ENCODE results near the gene RNF157. TPM values are rescaled to one million over a fixed set of nuclear protein-coding genes. Genes with fewer than 3 reads are reported as not detected.

Gene RNF157
- total and polyA plus RNA-seq, 9 of the 15 experiments (the other 6 are each of a cell fraction or from before 2014, with no cell fraction given) = 8.1 to 31.7 (median 20.8) TPM

DNA sequence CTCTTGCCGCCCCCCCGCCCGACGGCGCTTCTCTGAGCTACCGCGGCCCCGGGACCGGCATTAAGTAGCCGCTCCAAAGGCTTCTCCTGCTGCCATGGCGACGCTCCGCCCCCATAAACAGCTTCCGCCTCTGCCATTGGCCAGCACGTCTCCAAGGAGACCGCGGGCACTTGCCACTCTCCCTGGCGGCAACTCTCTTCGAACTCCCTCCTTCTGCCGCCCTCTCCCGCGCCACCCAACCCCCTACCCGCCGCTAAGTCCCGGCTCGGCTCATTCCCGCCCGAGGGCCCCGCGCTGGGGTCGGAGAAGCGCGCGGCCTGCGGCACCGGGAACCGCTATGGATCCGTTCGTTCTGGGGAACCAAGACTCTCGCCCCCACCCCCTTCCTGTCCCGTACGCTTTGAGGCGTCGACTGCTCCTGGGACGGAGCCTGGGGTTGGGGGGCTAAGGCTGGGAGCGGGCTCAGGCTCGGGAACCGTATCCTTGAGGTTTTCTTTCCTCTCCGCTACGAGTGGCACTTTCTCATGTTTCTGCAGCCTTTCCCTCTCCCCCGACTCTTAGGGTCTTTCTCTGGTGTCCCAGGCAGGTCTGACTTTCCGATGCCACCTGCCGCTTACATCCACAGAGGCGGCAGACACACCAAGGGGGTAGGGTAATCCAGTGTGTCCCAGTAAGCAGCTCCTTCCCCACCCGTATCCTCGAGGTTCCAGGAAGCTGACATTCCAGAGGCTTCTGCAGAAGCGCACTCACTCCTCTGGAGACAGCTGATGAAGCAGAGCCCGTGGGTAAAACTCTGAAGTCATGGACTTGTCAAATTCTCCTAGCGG is 98.9 kb downstream of the RNF157 start, which contains the start of gene FOXJ1 (continued):
- TF ChIP-seq, protein P1, sequence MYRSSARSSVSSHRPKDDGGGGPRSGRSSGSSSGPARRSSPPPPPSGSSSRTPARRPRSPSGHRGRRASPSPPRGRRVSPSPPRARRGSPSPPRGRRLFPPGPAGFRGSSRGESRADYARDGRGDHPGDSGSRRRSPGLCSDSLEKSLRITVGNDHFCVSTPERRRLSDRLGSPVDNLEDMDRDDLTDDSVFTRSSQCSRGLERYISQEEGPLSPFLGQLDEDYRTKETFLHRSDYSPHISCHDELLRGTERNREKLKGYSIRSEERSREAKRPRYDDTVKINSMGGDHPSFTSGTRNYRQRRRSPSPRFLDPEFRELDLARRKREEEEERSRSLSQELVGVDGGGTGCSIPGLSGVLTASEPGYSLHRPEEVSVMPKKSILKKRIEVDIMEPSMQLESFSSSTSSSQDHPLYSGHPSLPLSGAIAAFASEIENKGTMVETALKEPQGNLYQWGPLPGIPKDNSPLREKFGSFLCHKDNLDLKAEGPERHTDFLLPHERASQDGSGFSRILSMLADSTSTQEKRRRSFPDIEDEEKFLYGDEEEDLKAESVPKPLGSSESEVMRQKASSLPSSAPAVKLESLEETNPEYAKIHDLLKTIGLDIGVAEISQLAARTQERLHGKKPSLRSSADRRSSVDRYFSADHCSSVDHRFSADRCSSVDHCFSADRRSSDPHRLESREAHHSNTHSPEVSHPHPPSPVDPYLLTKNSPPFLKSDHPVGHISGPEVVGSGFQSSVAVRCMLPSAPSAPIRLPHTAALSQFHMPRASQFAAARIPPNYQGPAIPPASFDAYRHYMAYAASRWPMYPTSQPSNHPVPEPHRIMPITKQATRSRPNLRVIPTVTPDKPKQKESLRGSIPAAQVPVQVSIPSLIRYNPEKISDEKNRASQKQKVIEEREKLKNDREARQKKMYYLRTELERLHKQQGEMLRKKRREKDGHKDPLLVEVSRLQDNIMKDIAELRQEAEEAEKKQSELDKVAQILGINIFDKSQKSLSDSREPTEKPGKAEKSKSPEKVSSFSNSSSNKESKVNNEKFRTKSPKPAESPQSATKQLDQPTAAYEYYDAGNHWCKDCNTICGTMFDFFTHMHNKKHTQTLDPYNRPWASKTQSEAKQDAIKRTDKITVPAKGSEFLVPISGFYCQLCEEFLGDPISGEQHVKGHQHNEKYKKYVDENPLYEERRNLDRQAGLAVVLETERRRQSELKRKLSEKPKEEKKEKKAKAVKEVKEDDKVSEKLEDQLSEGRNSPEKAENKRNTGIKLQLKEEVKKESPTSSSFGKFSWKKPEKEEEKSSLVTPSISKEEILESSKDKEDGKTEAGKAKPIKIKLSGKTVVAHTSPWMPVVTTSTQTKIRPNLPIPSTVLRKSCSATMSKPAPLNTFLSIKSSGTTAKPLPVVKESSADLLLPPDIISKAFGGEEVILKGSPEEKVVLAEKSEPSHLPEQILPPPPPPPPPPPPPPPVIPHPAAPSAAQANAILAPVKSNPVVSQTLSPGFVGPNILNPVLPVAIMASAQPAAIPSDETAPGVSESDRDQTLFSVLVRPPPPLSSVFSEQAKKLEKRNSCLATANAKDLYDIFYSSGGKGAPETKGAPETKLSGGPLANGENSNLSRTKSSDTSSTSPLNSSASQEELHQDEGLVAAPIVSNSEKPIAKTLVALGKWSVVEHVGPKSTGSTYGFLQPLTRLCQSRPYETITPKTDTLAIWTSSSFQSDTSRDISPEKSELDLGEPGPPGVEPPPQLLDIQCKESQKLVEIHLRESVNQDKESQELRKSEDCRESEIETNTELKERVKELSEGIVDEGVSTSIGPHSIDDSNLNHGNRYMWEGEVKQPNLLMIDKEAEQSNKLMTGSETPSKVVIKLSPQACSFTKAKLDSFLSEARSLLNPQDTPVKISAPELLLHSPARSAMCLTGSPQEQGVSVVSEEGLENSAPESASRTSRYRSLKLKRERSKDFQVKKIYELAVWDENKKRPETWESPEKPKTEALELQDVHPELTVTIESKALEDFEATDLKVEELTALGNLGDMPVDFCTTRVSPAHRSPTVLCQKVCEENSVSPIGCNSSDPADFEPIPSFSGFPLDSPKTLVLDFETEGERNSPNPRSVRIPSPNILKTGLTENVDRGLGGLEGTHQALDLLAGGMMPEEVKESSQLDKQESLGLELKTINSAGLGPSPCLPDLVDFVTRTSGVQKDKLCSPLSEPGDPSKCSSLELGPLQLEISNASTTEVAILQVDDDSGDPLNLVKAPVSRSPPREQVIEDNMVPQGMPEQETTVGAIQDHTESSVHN (IDR thresholded peaks at IDR 0.05; ENCODE audit: borderline replicate concordance in 1 of 2, low read depth in 1 of 2) = no peak
- no peak for TF ChIP-seq ZKSCAN3 (CRISPR knock-in tag; IDR thresholded peaks at IDR 0.05)
- 0 out of 2 replicates have a peak, but pooled peaks have one; percentile 49 for TF ChIP-seq POLR2AphosphoS2 (IDR thresholded peaks at IDR 0.05; ENCODE audit: low read length)
- TF ChIP-seq, protein P2, sequence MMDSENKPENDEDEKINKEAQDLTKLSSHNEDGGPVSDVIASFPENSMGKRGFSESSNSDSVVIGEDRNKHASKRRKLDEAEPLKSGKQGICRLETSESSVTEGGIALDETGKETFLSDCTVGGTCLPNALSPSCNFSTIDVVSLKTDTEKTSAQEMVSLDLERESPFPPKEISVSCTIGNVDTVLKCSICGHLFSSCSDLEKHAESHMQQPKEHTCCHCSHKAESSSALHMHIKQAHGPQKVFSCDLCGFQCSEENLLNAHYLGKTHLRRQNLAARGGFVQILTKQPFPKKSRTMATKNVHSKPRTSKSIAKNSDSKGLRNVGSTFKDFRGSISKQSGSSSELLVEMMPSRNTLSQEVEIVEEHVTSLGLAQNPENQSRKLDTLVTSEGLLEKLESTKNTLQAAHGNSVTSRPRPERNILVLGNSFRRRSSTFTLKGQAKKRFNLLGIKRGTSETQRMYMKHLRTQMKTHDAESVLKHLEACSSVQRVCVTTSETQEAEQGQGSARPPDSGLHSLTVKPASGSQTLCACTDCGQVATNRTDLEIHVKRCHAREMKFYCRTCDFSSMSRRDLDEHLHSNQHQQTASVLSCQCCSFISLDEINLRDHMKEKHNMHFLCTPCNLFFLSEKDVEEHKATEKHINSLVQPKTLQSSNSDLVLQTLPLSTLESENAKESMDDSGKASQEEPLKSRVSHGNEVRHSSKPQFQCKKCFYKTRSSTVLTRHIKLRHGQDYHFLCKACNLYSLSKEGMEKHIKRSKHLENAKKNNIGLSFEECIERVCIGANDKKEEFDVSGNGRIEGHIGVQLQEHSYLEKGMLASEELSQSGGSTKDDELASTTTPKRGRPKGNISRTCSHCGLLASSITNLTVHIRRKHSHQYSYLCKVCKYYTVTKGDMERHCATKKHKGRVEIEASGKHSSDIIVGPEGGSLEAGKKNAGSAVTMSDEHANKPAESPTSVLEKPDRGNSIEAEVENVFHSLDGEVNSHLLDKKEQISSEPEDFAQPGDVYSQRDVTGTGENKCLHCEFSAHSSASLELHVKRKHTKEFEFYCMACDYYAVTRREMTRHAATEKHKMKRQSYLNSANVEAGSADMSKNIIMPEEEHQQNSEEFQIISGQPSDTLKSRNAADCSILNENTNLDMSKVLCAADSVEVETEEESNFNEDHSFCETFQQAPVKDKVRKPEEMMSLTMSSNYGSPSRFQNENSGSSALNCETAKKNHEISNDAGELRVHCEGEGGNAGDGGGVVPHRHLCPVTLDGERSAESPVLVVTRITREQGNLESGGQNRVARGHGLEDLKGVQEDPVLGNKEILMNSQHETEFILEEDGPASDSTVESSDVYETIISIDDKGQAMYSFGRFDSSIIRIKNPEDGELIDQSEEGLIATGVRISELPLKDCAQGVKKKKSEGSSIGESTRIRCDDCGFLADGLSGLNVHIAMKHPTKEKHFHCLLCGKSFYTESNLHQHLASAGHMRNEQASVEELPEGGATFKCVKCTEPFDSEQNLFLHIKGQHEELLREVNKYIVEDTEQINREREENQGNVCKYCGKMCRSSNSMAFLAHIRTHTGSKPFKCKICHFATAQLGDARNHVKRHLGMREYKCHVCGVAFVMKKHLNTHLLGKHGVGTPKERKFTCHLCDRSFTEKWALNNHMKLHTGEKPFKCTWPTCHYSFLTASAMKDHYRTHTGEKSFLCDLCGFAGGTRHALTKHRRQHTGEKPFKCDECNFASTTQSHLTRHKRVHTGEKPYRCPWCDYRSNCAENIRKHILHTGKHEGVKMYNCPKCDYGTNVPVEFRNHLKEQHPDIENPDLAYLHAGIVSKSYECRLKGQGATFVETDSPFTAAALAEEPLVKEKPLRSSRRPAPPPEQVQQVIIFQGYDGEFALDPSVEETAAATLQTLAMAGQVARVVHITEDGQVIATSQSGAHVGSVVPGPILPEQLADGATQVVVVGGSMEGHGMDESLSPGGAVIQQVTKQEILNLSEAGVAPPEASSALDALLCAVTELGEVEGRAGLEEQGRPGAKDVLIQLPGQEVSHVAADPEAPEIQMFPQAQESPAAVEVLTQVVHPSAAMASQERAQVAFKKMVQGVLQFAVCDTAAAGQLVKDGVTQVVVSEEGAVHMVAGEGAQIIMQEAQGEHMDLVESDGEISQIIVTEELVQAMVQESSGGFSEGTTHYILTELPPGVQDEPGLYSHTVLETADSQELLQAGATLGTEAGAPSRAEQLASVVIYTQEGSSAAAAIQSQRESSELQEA (IDR thresholded peaks at IDR 0.05; ENCODE audit: low read depth) = no peak
- no peak for TF ChIP-seq MTA2 (IDR thresholded peaks at IDR 0.05; ENCODE audit: low read depth)
- TF ChIP-seq RBM22 (IDR thresholded peaks at IDR 0.05; ENCODE audit: low read depth, low read length, poor library complexity, severe bottlenecking) = peak; percentile 100
- no peak for TF ChIP-seq NCOR1 (IDR thresholded peaks at IDR 0.05)
- no peak for TF ChIP-seq CCAR2 (IDR thresholded peaks at IDR 0.05; ENCODE audit: low read depth, low read length)
- peak; percentile 18; the same call in 1 of the 2 replicates for TF ChIP-seq GABPB1 (CRISPR knock-in tag; IDR thresholded peaks at IDR 0.05)
- no peak for TF ChIP-seq CHCHD3 (CRISPR knock-in tag; IDR thresholded peaks at IDR 0.05)
